Upper lobe of left lung (tissue), 6 donors: Measurements from ENCODE around the gene PRRX1. TPM values are rescaled to one million over a fixed set of nuclear protein-coding genes. Genes with fewer than 3 reads are reported as not detected.

ENCODE experiments used
- ATAC-seq, 2 donors: fragments of 200-7000 bp; cut with Tn5 transposase; one replicate each; pipeline ENCODE4 v1.9.1; 2022; ENCODE audit warnings: mild to moderate bottlenecking in 2 of 2, moderate library complexity in 2 of 2; ENCODE audit not compliant: low FRiP score in 2 of 2
- DNase-seq, 2 donors: peaks; one replicate each; pipeline ENCODE4 v3.0.0-alpha.2; 2019 to 2020
- H3K27ac ChIP-seq, 4 donors: fragments of 200-600 bp; sonication (generic); one replicate each; pipeline ENCODE4 v1.5.1; 2016 to 2019
- H3K27me3 ChIP-seq, 4 donors: fragments of 200-600 bp; sonication (generic); one replicate each; pipeline ENCODE4 v1.5.1; 2017 to 2019
- H3K36me3 ChIP-seq, 4 donors: fragments of 200-600 bp; sonication (generic); one replicate each; pipeline ENCODE4 v1.5.1; 2016 to 2019
- H3K4me1 ChIP-seq, 4 donors: fragments of 200-600 bp; sonication (generic); one replicate each; pipeline ENCODE4 v1.5.1; 2018 to 2019
- H3K4me3 ChIP-seq, 4 donors: fragments of 200-600 bp; sonication (generic); one replicate each; pipeline ENCODE4 v1.5.1; 2017 to 2019; ENCODE audit warnings: mild to moderate bottlenecking in 2 of 4, moderate library complexity in 1 of 4
- H3K9me3 ChIP-seq, 4 donors: fragments of 200-600 bp; sonication (generic); one replicate each; pipeline ENCODE4 v1.5.1; 2018 to 2019
- EP300 ChIP-seq, 4 donors: sonication (generic); formaldehyde crosslinking; IDR thresholded peaks; one replicate each; pipeline ENCODE4 v1.5.1; 2017; ENCODE audit warnings: antibody characterized with exemption in 4 of 4, control low read depth in 2 of 4
- POLR2A ChIP-seq, 4 donors: fragments of 450-650 bp; IDR thresholded peaks; one replicate each; pipeline ENCODE4 v1.5.1; 2016 to 2017; ENCODE audit warnings: antibody characterized with exemption in 4 of 4, mild to moderate bottlenecking in 2 of 4
- POLR2AphosphoS5 ChIP-seq, 2 donors: sonication (generic); formaldehyde crosslinking; IDR thresholded peaks; one replicate each; pipeline ENCODE4 v1.5.1; 2017; ENCODE audit warnings: antibody characterized with exemption in 2 of 2
- WGBS, 2 donors: methylation state at CpG; one replicate each; pipeline ENCODE4 v1.1.5; 2017 to 2018; 5-methylcytosine and 5-hydroxymethylcytosine counted together
- total RNA-seq, 6 donors: library from RNA; depleted of rRNA in 4 of 6; stranded (reverse); fragments of >200 nt in 4 of 6; gene quantifications; one replicate each; pipeline versions ENCODE4 v1.1.0 to v1.2.1, GENCODE V29; 2016 to 2021
- TF ChIP-seq, protein P1 (sequence below), 6 experiments: fragments of 450-650 bp in 4 of 6; fragments of 200-600 bp in 2 of 6; sonication (generic) in 2 of 6; IDR thresholded peaks; one replicate each; pipeline ENCODE4 v1.5.1; 2016 to 2019; ENCODE audit warnings: antibody characterized with exemption in 6 of 6
- donor health status: DM: no; HTN: no; CAD: no; lungs with moderate emphysema.
- donor health status: DM: no; HTN: yes; CAD: no; lungs with severe emphysema.

PRRX1 gene
- total RNA-seq, 6 donors from 2014 or later, result 6.1 to 36.0 (median 19.1) TPM

DNA sequence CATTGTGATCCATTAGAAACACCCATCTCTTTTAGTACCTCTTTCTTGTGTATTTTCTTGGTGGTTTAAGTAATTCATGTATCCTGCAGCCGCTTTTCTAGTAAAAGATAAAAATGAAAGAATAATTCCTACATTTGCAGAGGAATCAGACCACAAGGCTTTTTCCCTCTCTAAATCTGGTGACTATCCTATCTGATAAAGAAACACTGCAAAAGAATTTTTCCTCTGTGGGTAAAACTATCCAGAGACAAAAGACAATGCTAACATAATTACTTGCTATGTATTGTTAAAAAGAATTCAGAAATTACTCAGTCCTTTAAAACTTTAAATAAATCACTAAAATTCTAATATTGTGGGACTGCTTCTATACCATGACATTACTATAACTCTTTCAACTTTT lies 51.0 kb downstream of the PRRX1 start:
- whole genome bisulfite sequencing, 2 donors, result 61 to 97% methylated on average over 1 of the region's 1 CpG
- no peak for ATAC-seq
- H3K4me3 ChIP-seq, result no peak overlapping the region

DNA sequence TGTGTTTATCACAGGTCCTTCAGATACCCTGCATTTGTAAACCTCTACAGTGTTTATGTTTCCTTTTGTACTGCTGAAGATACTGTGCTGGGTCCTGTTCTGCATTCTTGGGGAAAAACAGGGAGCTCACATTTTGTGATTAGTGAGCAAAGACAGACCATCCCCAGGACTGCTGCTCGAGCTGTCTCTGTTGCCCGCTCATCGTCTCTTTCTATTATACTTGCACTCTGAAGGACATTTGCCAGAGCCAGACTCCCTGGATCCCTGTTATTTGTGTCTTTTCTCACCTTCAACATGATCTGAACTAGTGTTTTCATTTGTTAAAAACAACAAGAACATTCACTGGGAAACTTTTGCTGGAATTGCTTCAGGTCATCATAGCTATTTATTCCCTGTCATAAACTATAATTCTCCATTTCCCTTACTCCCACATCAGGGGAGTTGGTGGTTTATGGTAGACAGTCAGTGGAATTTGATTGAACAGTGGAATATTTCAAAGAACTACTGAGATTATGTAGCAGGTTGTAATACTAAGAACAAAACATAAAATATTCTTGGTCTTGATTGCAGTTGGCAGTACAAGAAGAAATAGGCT lies 53.0 kb downstream of the PRRX1 start:
- H3K36me3 ChIP-seq, result no peaks in the 10 kb centered on the region
- no peak for DNase-seq
- TF ChIP-seq EP300 (IDR thresholded peaks at IDR 0.05) (no peak), POLR2A (IDR thresholded peaks at IDR 0.05) (no peak), POLR2AphosphoS5 (IDR thresholded peaks at IDR 0.05) (no peak)
- TF ChIP-seq, protein P1, sequence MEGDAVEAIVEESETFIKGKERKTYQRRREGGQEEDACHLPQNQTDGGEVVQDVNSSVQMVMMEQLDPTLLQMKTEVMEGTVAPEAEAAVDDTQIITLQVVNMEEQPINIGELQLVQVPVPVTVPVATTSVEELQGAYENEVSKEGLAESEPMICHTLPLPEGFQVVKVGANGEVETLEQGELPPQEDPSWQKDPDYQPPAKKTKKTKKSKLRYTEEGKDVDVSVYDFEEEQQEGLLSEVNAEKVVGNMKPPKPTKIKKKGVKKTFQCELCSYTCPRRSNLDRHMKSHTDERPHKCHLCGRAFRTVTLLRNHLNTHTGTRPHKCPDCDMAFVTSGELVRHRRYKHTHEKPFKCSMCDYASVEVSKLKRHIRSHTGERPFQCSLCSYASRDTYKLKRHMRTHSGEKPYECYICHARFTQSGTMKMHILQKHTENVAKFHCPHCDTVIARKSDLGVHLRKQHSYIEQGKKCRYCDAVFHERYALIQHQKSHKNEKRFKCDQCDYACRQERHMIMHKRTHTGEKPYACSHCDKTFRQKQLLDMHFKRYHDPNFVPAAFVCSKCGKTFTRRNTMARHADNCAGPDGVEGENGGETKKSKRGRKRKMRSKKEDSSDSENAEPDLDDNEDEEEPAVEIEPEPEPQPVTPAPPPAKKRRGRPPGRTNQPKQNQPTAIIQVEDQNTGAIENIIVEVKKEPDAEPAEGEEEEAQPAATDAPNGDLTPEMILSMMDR (IDR thresholded peaks at IDR 0.05), result no peak
- no peaks in the 10 kb centered on the region for H3K4me1 ChIP-seq
- no peaks in the 10 kb centered on the region for H3K27me3 ChIP-seq
- H3K4me3 ChIP-seq, result no peak overlapping the region
- H3K9me3 ChIP-seq, result no peaks in the 10 kb centered on the region
- no peak overlapping the region for H3K27ac ChIP-seq
- 83 to 87% methylated on average over 3 of the region's 3 CpGs for WGBS, 2 donors
- no peak for ATAC-seq

More for the DNA sequence above, 51.0 kb downstream of the PRRX1 start:
- TF ChIP-seq POLR2AphosphoS5 (IDR thresholded peaks at IDR 0.05) (no peak), EP300 (IDR thresholded peaks at IDR 0.05) (no peak)
- DNase-seq, result no peak
- Histone ChIP-seq H3K9me3 (no peaks in the 10 kb centered on the region), H3K27ac (no peak overlapping the region), H3K27me3 (no peaks in the 10 kb centered on the region), H3K36me3 (no peaks in the 10 kb centered on the region), H3K4me1 (no peaks in the 10 kb centered on the region)

DNA sequence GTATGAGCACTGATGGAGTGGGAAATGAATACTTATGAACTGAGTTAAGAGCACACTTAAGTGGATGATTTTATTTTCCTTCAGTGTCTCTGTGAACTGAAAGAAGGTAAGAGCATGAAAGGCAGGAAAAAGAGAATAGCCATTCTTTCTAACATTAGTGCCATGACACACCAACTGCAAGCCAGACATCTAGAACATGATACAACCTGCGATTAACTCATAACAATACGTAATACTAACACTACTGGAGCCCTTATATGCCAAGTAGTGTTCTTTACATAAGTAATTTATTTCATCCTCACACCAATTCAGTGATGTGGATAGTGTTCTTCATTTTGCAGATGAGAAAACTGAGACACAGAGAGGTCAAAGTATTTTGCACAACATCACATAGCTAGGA lies 56.7 kb downstream of the PRRX1 start:
- DNase-seq, result no peak
- no peak overlapping the region for H3K4me3 ChIP-seq
- H3K4me1 ChIP-seq, result no peaks in the 10 kb centered on the region
- no peak overlapping the region for H3K27ac ChIP-seq
- no peaks in the 10 kb centered on the region for H3K9me3 ChIP-seq
- ATAC-seq, result no peak
- 71 to 75% methylated on average over 2 of the region's 2 CpGs for WGBS, 2 donors
- H3K27me3 ChIP-seq, result no peaks in the 10 kb centered on the region
- no peaks in the 10 kb centered on the region for H3K36me3 ChIP-seq
- TF ChIP-seq EP300 (IDR thresholded peaks at IDR 0.05) (no peak), POLR2A (IDR thresholded peaks at IDR 0.05) (no peak), POLR2AphosphoS5 (IDR thresholded peaks at IDR 0.05) (no peak)
- TF ChIP-seq, protein P1 (IDR thresholded peaks at IDR 0.05), result no peak

DNA sequence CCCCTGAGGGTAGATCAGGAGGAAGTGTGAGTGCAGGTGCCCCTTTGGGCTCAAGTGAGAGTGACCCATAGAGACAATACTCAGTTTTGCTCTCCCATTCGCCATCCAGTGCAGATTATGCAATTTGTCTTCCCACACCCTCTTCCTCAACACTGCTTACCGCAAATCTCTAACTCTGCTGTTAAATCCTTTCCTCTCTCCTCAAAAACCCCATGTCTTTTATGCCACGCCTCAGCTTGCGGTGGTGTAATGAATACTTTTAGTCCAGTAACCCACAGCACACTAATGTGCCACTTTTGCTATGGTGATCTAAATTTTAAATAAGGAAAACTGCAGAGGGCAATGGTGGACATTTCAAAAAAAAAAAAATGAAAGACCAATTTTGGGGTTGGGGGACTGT lies 57.7 kb downstream of the PRRX1 start:
- WGBS, 2 donors, result 84 to 85% methylated on average over 4 of the region's 4 CpGs
- H3K4me1 ChIP-seq, result no peaks in the 10 kb centered on the region
- peaks cover 0 to 4% (median 0%) of the 10 kb centered on the region in 4 donors for H3K36me3 ChIP-seq
- no peak for ATAC-seq
- H3K4me3 ChIP-seq, result no peak overlapping the region
- TF ChIP-seq, protein P1 (IDR thresholded peaks at IDR 0.05), result no peak
- TF ChIP-seq EP300 (IDR thresholded peaks at IDR 0.05) (no peak), POLR2AphosphoS5 (IDR thresholded peaks at IDR 0.05) (no peak), POLR2A (IDR thresholded peaks at IDR 0.05) (no peak)
- no peak overlapping the region for H3K27ac ChIP-seq
- H3K27me3 ChIP-seq, result no peaks in the 10 kb centered on the region
- H3K9me3 ChIP-seq, result no peaks in the 10 kb centered on the region
- no peak for DNase-seq

DNA sequence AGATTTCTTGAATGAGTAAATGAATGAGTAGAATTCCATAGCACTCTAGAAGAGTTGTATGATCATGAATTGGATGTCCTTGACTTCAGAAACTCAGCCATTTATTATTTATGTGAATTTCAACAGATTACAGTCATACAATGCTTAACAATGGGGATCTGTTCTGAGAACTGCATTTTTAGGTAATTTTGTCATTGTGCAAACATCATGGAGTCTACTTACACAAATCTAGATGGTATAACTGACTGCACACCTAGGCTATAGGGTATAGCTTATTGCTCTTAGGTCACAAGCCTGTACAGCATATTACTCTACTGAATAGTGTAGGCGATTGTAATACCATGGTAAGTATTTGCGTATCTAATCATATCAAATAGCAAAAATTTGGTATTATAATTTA lies 59.6 kb downstream of the PRRX1 start:
- peaks cover 0 to 4% (median 0%) of the 10 kb centered on the region in 4 donors for H3K36me3 ChIP-seq
- no peak for ATAC-seq
- DNase-seq, result no peak
- no peaks in the 10 kb centered on the region for H3K27me3 ChIP-seq
- H3K27ac ChIP-seq, result no peak overlapping the region
- H3K9me3 ChIP-seq, result no peaks in the 10 kb centered on the region
- H3K4me3 ChIP-seq, result no peak overlapping the region
- WGBS, 2 donors, result 91 to 94% methylated on average over 2 of the region's 2 CpGs
- TF ChIP-seq POLR2A (IDR thresholded peaks at IDR 0.05) (no peak), EP300 (IDR thresholded peaks at IDR 0.05) (no peak), POLR2AphosphoS5 (IDR thresholded peaks at IDR 0.05) (no peak)
- TF ChIP-seq, protein P1 (IDR thresholded peaks at IDR 0.05), result no peak
- no peaks in the 10 kb centered on the region for H3K4me1 ChIP-seq
